Endometrial microvascular endothelial cells (primary cell): ENCODE data around the gene LSMEM2. TPM values are rescaled to one million over a fixed set of nuclear protein-coding genes. Genes with fewer than 3 reads are reported as not detected.

ENCODE experiments used
- in situ Hi-C: cut with HindIII; loops from 2 replicates; pipeline ENCODE4 v1.10.0; 2017; ENCODE audit warnings: low sequenced_read_pairs, low pct_unique_long_range_greater_than_20kb; ENCODE audit errors: inconsistent ontology term
- total RNA-seq: library from RNA; depleted of rRNA; stranded (reverse); fragments of >200 nt; gene quantifications from one replicate; pipeline ENCODE4 v1.2.3, GENCODE V29; 2015; ENCODE audit errors: inconsistent ontology term

The LSMEM2 gene
- total RNA-seq, 1 donor from 2014 or later: not detected

GRCh38 chr3:50314816-50315215 lies 35.9 kb downstream of the LSMEM2 start:
- in situ Hi-C loops: no loop called here

- in situ Hi-C loops: no loop called here
These were observed 37.9 kb downstream of the LSMEM2 start for GRCh38 chr3:50316657-50317242.

GRCh38 chr3:50317300-50317699 lies 38.4 kb downstream of the LSMEM2 start:
- in situ Hi-C loops: no loop called here

- in situ Hi-C loops: no loop called here
These were observed 39.3 kb downstream of the LSMEM2 start for GRCh38 chr3:50318163-50318562.

DNA sequence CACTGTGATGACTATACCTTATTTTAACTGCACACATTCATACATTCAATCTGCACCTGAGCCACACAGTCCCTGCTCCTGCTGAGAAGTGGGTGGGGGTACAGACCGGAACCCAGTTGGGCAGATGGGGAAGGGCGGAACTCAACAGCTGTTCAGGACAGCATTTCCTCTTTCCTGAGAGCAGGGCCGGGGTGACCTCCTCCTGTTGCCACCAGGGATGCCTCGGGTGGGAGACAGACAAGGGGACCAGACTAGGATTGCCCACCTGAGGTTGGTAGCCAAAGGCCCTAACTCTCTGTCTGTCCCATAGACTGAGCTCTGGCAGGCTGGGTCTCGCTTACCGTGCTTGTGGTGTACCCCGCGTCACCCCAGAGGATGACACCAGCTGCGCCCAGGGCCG lies 39.7 kb downstream of the LSMEM2 start:
- in situ Hi-C loops: no loop called here

GRCh38 chr3:50319181-50319893 lies 40.5 kb downstream of the LSMEM2 start:
- in situ Hi-C loops: no loop called here

- in situ Hi-C loops: no loop called here
These were observed 41.2 kb downstream of the LSMEM2 start for GRCh38 chr3:50319894-50320625.

GRCh38 chr3:50320853-50321335 lies 42.0 kb downstream of the LSMEM2 start:
- in situ Hi-C loops: no loop called here

- in situ Hi-C loops: no loop called here
These were observed 42.6 kb downstream of the LSMEM2 start for GRCh38 chr3:50321336-50322114.

- in situ Hi-C loops: no loop called here
These were observed 43.2 kb downstream of the LSMEM2 start for GRCh38 chr3:50322115-50322385.

GRCh38 chr3:50322386-50323091 lies 43.7 kb downstream of the LSMEM2 start, which contains the start of gene HYAL2:
Gene HYAL2, minus strand, starts transcription at chr3:50322745. Its CDS starts 2,256 bp downstream, at chr3:50320489.
- in situ Hi-C loops: no loop called here

GRCh38 chr3:50323092-50323600 lies 44.3 kb downstream of the LSMEM2 start:
- in situ Hi-C loops: no loop called here

- in situ Hi-C loops: no loop called here
These were observed 44.8 kb downstream of the LSMEM2 start for GRCh38 chr3:50323614-50324199.

- in situ Hi-C loops: no loop called here
These were observed 45.6 kb downstream of the LSMEM2 start for GRCh38 chr3:50324351-50325112.

- in situ Hi-C loops: no loop called here
These were observed 46.2 kb downstream of the LSMEM2 start for GRCh38 chr3:50325113-50325480.

DNA sequence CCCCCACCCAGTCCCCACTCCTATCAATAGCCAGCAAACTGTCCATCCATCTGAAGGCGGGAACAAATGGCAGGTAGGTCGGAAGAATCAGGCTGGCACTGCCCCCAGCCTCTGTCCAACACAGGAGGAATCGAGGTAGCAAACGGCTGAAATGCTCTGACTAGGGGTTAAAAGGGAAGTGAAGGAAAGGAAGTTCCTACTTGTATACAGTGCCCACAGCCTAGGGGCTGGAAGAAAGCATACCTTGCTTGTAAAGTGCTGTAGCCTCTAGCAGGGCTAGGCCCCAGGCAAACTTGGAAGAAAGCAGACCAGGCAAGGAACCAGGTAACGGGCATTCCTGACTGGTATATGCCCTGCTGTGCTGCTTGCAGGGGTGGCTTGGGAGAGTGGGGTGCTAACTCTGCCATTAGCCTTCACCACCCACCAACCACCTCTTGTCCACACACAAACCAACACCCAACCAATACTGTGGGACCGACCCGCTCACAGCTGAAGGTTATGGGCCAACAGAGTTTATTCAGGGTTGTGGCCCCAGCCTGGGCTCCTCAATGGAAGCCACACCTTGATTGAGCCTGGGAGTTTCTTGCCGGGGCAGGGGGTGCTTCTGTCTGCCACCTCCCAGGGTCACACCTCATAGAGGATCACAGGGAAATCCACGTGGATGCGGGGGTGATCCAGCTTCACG lies 46.8 kb downstream of the LSMEM2 start:
- in situ Hi-C loops: no loop called here

- in situ Hi-C loops: no loop called here
These were observed 47.3 kb downstream of the LSMEM2 start for GRCh38 chr3:50326182-50326541.
